GM12878 (cell line): ENCODE data around the gene BNC2. TPM values are rescaled to one million over a fixed set of nuclear protein-coding genes. Genes with fewer than 3 reads are reported as not detected.

Source experiments
- ATAC-seq: fragments of 200-7000 bp; cut with Tn5 transposase; 3 replicates; pipeline ENCODE4 v1.9.1; 2020; ENCODE audit warnings: mild to moderate bottlenecking, moderate library complexity
- BruUV-seq: library from RNA; stranded (reverse); fragments of 400-500 nt; replicated peaks from 2 replicates; lab custom pipeline; 2021; lab: Mats Ljungman, UMichigan
- CTCF ChIA-PET: fragments of 300-600 bp; sonication (Branson Sonifier 250); formaldehyde crosslinking; extraction: SDS; loops from one replicate; lab custom pipeline; 2021; ENCODE audit warnings: inconsistent platforms; lab: Yijun Ruan, JAX
- POLR2A ChIA-PET: fragments of 350-600 bp; formaldehyde crosslinking; extraction: SDS; loops from one replicate; lab custom pipeline; 2021; ENCODE audit warnings: inconsistent platforms; lab: Charles Lee
- RAD21 ChIA-PET: fragments of 300-600 bp; sonication (Branson Sonifier 250); formaldehyde crosslinking; loops from one replicate; lab custom pipeline; 2023; ENCODE audit warnings: antibody characterized with exemption; ENCODE audit not compliant: unreplicated experiment; lab: Charles Lee
- SMC1A ChIA-PET: fragments of 300-600 bp; sonication (Branson Sonifier 250); formaldehyde crosslinking; loops from one replicate; lab custom pipeline; 2023; ENCODE audit not compliant: unreplicated experiment, uncharacterized antibody; lab: Charles Lee
- DNase-seq: peaks from one replicate; pipeline ENCODE4 v3.0.0-alpha.2; 2011; ENCODE audit warnings: low read depth, low spot score
- FAIRE-seq: peaks from 3 replicates; lab custom pipeline; 2011; peaks lifted over from hg19 to GRCh38; lab: Jason Lieb, UNC
- H2AFZ ChIP-seq: 2 replicates; pipeline ENCODE4 v1.6.0; 2011; ENCODE audit warnings: low read depth, low read length, control low read depth; ENCODE audit not compliant: control insufficient read depth
- H3K27ac ChIP-seq: 2 replicates; pipeline ENCODE4 v1.5.1; 2011; ENCODE audit warnings: control low read depth; ENCODE audit not compliant: control insufficient read depth, insufficient read depth
- H3K27me3 ChIP-seq, 2 experiments: replicated peaks in 1 of 2; 2 replicates each; pipeline versions ENCODE4 v1.6.0 to v1.6.1; 2011; ENCODE audit warnings: low read length in 1 of 2; ENCODE audit not compliant: control insufficient read depth in 2 of 2, insufficient read depth in 2 of 2
- H3K36me3 ChIP-seq, 2 experiments: 2 replicates each; pipeline ENCODE4 v1.5.1; 2011; ENCODE audit warnings: low read length in 1 of 2; ENCODE audit not compliant: control insufficient read depth in 2 of 2, insufficient read depth in 2 of 2
- H3K4me1 ChIP-seq: 2 replicates; pipeline ENCODE4 v1.6.1; 2011; ENCODE audit warnings: mild to moderate bottlenecking, low read length, moderate library complexity, mixed read lengths; ENCODE audit not compliant: control insufficient read depth, insufficient read depth
- H3K4me2 ChIP-seq: 2 replicates; pipeline ENCODE4 v1.6.0; 2011; ENCODE audit warnings: control low read depth; ENCODE audit not compliant: control insufficient read depth, insufficient read depth
- H3K4me3 ChIP-seq: fragments of 200-600 bp; sonication (generic); 2 replicates; pipeline ENCODE4 v1.5.1; 2016
- H3K79me2 ChIP-seq: 2 replicates; pipeline ENCODE4 v1.6.0; 2011; ENCODE audit warnings: low read length; ENCODE audit not compliant: control insufficient read depth, insufficient read depth
- H3K9ac ChIP-seq: 2 replicates; pipeline ENCODE4 v1.8.0; 2011; ENCODE audit warnings: low read length, control low read depth, mixed read lengths; ENCODE audit not compliant: control insufficient read depth, insufficient read depth
- H3K9me3 ChIP-seq: replicated peaks from 3 replicates; pipeline ENCODE4 v1.5.1; 2011; ENCODE audit warnings: mild to moderate bottlenecking, low read length; ENCODE audit not compliant: control insufficient read depth, insufficient read depth
- H4K20me1 ChIP-seq: 2 replicates; pipeline ENCODE4 v1.6.0; 2011; ENCODE audit not compliant: control insufficient read depth, insufficient read depth
- BCL3 ChIP-seq: IDR thresholded peaks from 2 replicates; pipeline ENCODE4 v1.6.1; 2011; ENCODE audit warnings: borderline replicate concordance, low read depth, mild to moderate bottlenecking, moderate library complexity, low read length; ENCODE audit not compliant: insufficient read depth, poor library complexity, severe bottlenecking
- CUX1 ChIP-seq: IDR thresholded peaks from 2 replicates; pipeline ENCODE4 v1.6.1; 2012; ENCODE audit warnings: improper control_type of control experiment, low read depth, low read length; ENCODE audit not compliant: insufficient replicate concordance
- MXI1 ChIP-seq: fragments of 150-350 bp; IDR thresholded peaks from 2 replicates; pipeline ENCODE4 v1.6.1; 2011; ENCODE audit warnings: low read depth, mild to moderate bottlenecking, inconsistent platforms, low read length, improper control_type of control experiment
- NFYA ChIP-seq: IDR thresholded peaks from 2 replicates; pipeline ENCODE4 v1.6.1; 2011; ENCODE audit warnings: low read depth, mild to moderate bottlenecking, low read length, improper control_type of control experiment, borderline replicate concordance
- NR2C1 ChIP-seq: fragments of 450-650 bp; IDR thresholded peaks from 2 replicates; pipeline ENCODE4 v1.6.1; 2017; ENCODE audit warnings: antibody characterized with exemption, mild to moderate bottlenecking, moderate library complexity
- POLR2A ChIP-seq: IDR thresholded peaks from 2 replicates; pipeline ENCODE4 v1.6.1; 2011; ENCODE audit warnings: low read depth, mild to moderate bottlenecking, low read length
- PRDM15 ChIP-seq: fragments of 450-650 bp; formaldehyde crosslinking; IDR thresholded peaks from 2 replicates; pipeline ENCODE4 v1.4.0; 2020; ENCODE audit warnings: mild to moderate bottlenecking, moderate library complexity
- SMAD1 ChIP-seq: fragments of 450-650 bp; IDR thresholded peaks from 2 replicates; pipeline ENCODE4 v1.6.1; 2018; ENCODE audit warnings: mild to moderate bottlenecking, low read depth; ENCODE audit not compliant: partially characterized antibody
- SMAD5 ChIP-seq: IDR thresholded peaks from 2 replicates; pipeline ENCODE4 v1.6.1; 2016; ENCODE audit warnings: antibody characterized with exemption, low read depth
- SMARCA5 ChIP-seq: fragments of 450-650 bp; IDR thresholded peaks from 2 replicates; pipeline ENCODE4 v1.6.1; 2017; ENCODE audit warnings: mild to moderate bottlenecking
- SUPT20H ChIP-seq: IDR thresholded peaks from 2 replicates; pipeline ENCODE4 v1.6.1; 2011; ENCODE audit warnings: low read depth, mild to moderate bottlenecking, low read length, moderate library complexity, borderline replicate concordance; ENCODE audit not compliant: control insufficient read depth
- ZNF24 ChIP-seq: fragments of 450-650 bp; IDR thresholded peaks from 2 replicates; pipeline ENCODE4 v1.6.1; 2017; ENCODE audit warnings: antibody characterized with exemption, mild to moderate bottlenecking
- ZNF274 ChIP-seq: IDR thresholded peaks from one replicate; pipeline ENCODE4 v1.8.0; 2011; ENCODE audit not compliant: insufficient read length, insufficient read depth
- WGBS: methylation state at CpG from one replicate; pipeline ENCODE4 v1.1.6; 2016; ENCODE audit warnings: low lambda C conversion rate; ENCODE audit not compliant: insufficient replicate concordance, insufficient coverage; ENCODE audit errors: missing lambda C conversion rate; 5-methylcytosine and 5-hydroxymethylcytosine counted together
- in situ Hi-C: fragments of 300-500 bp; cut with MboI; formaldehyde crosslinking; loops from 9 replicates; pipeline ENCODE4 v1.14.3; 2018; ENCODE audit warnings: mixed read lengths
- intact Hi-C: fragments of 100-400 bp; cut with micrococcal nuclease; formaldehyde crosslinking; loops from one replicate; pipeline ENCODE4 v1.14.2; 2022; ENCODE audit not compliant: unreplicated experiment
- polyA plus RNA-seq, 11 experiments: library from polyadenylated mRNA; depleted of rRNA in 4 of 11; unstranded in 6 of 11; stranded (reverse) in 5 of 11; fragments of >200 nt; fragmentation: Nextera tagmentation in 4 of 11; fragmentation: Illumina TruSeq in 1 of 11; extraction: Ambion mirVana in 4 of 11; extraction: Trizol in 1 of 11; gene quantifications; 1 replicate in 1 of 11; 2 replicates in 10 of 11; pipeline versions ENCODE4 v1.2.1 to v1.2.3, GENCODE V29; 2011 to 2016; ENCODE audit warnings: inconsistent platforms in 2 of 11, missing spikeins in 2 of 11, low read depth in 1 of 11
- total RNA-seq, 4 experiments: library from RNA; depleted of rRNA in 3 of 4; stranded (reverse); fragments of >200 nt in 3 of 4; fragmentation: Illumina TruSeq in 1 of 4; extraction: Trizol in 1 of 4; gene quantifications; 2 replicates each; pipeline versions ENCODE4 v1.2.1 to v1.2.3, GENCODE V29; 2013 to 2021
- TF ChIP-seq, protein P1 (sequence below): IDR thresholded peaks from 2 replicates; pipeline ENCODE4 v1.6.1; 2011; ENCODE audit warnings: borderline replicate concordance, low read depth, mild to moderate bottlenecking, moderate library complexity, mixed read lengths, low read length; ENCODE audit not compliant: insufficient read depth; ENCODE audit errors: extremely low read length

BNC2 gene
- total and polyA plus RNA-seq, 10 of the 15 experiments (the other 5 are each of a cell fraction or from before 2014, with no cell fraction given), result 0.05 to 14.5 (median 0.26) TPM

GRCh38 chr9:16701347-16701746, 169.1 kb downstream of the BNC2 start:
- FAIRE-seq (no peak), ATAC-seq (no peak), DNase-seq (no peak)
- no peaks in the 10 kb centered on the region for H3K36me3 ChIP-seq
- H3K9me3 ChIP-seq, result no peaks in the 10 kb centered on the region
- BruUV-seq, result no TSS peak
- SMC1A ChIA-PET, result no interaction called here
- CTCF ChIA-PET, result interaction anchor here (0.8 kb wide), 1 partner anchor 64 kb away, joined by 3 read pairs; no protein-coding TSS in a partner anchor
- no peaks in the 10 kb centered on the region for H3K4me1 ChIP-seq
- in situ Hi-C loops (no loop called here), intact Hi-C loops (no loop called here)
- H3K4me3 ChIP-seq, result no peak overlapping the region
- WGBS, result 3% methylated on average over 2 of the region's 2 CpGs
- RAD21 ChIA-PET, result no interaction called here
- H3K79me2 ChIP-seq, result no peaks in the 10 kb centered on the region
- no peaks in the 10 kb centered on the region; a peak in 1 of 4 replicates for H3K27me3 ChIP-seq
- H4K20me1 ChIP-seq, result no peaks in the 10 kb centered on the region
- H3K9ac ChIP-seq, result no peak overlapping the region
- no peak overlapping the region for H3K27ac ChIP-seq
- H3K4me2 ChIP-seq, result no peak overlapping the region
- no peak overlapping the region for H2AFZ ChIP-seq
- POLR2A ChIA-PET, result no interaction called here
- no peak for TF ChIP-seq BCL3
- TF ChIP-seq NR2C1, result no peak
- no peak for TF ChIP-seq NFYA
- no peak for TF ChIP-seq PRDM15 (CRISPR knock-in tag)
- TF ChIP-seq CUX1, result no peak
- no peak for TF ChIP-seq SUPT20H
- no peak for TF ChIP-seq POLR2A
- no peak for TF ChIP-seq SMARCA5
- TF ChIP-seq, protein P1, sequence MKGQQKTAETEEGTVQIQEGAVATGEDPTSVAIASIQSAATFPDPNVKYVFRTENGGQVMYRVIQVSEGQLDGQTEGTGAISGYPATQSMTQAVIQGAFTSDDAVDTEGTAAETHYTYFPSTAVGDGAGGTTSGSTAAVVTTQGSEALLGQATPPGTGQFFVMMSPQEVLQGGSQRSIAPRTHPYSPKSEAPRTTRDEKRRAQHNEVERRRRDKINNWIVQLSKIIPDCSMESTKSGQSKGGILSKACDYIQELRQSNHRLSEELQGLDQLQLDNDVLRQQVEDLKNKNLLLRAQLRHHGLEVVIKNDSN, result no peak
- no peak for TF ChIP-seq ZNF24
- no peak for TF ChIP-seq SMAD5
- no peak for TF ChIP-seq SMAD1
- no peak for TF ChIP-seq MXI1
- no peak for TF ChIP-seq ZNF274
